SU-DHL-6 (cell line): ENCODE data around the gene ERAS.

Experiments
- CTCF ChIP-seq: fragments of 200-600 bp; sonication (generic); IDR thresholded peaks from one replicate; pipeline ENCODE4 v1.5.1; 2017; ENCODE audit warnings: antibody characterized with exemption, mild to moderate bottlenecking, low read length, moderate library complexity; ENCODE audit not compliant: insufficient read depth, poor library complexity, severe bottlenecking
- EZH2phosphoT487 ChIP-seq: fragments of 200-600 bp; sonication (generic), shearing (Covaris generic); conservative IDR thresholded peaks from 2 replicates; pipeline ENCODE4 v1.6.1; 2018; ENCODE audit warnings: mild to moderate bottlenecking, antibody characterized with exemption, low read length, moderate library complexity, mixed read lengths

GRCh38 chrX:48787505-48788443 is 38.5 kb upstream of the ERAS start:
- TF ChIP-seq CTCF (no peak), EZH2phosphoT487 (no peak)
